Globus pallidus (tissue), 1 donor: ENCODE results near the gene LRRC66.

ENCODE experiments used
- DNase-seq: peaks from one replicate; pipeline ENCODE4 v3.0.0-alpha.2; 2015; ENCODE audit warnings: low spot score

Gene LRRC66, protein sequence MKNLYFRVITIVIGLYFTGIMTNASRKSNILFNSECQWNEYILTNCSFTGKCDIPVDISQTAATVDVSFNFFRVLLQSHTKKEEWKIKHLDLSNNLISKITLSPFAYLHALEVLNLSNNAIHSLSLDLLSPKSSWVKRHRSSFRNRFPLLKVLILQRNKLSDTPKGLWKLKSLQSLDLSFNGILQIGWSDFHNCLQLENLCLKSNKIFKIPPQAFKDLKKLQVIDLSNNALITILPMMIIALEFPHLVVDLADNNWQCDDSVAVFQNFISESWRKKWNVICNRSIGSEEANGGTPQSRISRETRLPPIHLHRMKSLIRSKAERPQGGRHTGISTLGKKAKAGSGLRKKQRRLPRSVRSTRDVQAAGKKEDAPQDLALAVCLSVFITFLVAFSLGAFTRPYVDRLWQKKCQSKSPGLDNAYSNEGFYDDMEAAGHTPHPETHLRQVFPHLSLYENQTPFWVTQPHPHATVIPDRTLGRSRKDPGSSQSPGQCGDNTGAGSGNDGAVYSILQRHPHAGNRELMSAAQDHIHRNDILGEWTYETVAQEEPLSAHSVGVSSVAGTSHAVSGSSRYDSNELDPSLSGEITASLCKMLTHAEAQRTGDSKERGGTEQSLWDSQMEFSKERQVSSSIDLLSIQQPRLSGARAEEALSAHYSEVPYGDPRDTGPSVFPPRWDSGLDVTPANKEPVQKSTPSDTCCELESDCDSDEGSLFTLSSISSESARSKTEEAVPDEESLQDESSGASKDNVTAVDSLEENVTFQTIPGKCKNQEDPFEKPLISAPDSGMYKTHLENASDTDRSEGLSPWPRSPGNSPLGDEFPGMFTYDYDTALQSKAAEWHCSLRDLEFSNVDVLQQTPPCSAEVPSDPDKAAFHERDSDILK

DNA sequence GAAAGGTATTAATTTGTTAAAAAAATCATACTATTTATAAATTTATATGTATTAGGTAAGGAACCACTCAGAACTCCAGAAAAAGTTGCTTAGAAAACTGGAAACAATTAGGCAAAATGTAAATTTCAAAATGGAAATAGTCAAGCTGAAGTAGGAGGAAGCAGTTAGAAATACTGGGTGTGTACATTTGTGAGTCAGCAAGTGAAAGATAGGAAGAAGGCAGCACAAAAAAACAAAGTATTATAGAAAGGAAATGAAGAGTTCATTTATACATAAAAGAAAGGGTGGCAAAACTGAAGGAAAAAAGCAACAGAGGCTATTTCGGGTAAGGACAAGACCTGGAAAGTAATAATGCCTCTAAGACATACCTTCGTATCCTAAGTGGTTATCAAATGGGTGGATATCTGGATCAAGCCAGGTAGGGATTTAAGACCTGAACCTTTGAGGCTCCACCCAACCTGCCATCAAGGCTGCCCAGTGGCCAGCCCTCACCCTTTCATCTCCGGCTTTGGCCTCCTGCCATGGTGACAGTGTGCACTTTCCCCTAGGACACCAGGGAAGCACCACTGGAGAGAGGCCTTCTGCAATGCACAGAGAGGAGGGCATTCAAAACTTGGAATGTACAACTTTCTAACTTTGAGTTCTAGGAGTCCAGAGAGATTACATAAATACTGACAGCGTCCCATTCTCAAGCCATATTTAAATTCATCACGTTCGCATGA lies at the start of gene LRRC66:
Gene LRRC66 (minus strand): TSS at position 428 of the 722 bp plus-strand sequence. CDS start 2,750 bp downstream, outside the sequence.
- DNase-seq: no peak

DNA sequence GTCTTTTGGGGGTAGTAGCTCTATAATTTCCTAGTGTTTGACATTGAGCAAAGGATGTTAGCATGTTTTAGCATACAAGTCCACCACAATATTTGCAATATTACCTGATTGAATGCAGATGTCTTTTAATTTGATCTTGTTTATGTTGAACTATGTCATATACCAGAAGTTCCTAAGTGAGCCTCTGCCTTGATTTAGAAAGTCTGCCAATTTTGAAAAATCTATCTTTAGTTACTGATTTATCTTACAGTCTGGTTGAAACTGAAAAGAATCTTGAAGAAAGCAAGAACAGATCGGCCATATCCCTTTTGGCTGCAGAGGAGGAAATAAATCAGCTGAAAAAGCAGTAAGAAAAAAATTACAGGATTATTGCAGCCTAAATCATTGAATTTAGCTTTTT lies 49.4 kb upstream of the LRRC66 start:
- no peak for DNase-seq

DNA sequence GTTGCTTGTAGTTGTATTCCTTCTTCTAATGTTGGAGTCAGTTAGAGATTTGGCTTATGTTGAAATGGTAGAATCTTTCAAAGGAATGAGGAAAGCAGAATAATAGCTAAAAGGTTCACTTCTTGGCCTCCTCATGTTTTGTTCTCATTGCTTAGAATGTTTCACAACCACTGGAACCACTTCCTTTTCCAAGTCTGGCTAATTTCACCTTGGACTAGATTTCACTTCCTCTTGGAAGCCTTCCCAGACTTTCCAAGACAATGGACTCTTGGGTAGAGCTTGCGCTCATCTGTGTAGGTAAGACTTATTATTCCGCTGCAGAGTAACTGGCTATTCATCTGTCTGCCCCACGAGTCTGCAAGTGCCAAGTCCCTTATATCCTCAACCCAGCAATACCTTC lies 39.2 kb upstream of the LRRC66 start:
- DNase-seq: peak; percentile 33

DNA sequence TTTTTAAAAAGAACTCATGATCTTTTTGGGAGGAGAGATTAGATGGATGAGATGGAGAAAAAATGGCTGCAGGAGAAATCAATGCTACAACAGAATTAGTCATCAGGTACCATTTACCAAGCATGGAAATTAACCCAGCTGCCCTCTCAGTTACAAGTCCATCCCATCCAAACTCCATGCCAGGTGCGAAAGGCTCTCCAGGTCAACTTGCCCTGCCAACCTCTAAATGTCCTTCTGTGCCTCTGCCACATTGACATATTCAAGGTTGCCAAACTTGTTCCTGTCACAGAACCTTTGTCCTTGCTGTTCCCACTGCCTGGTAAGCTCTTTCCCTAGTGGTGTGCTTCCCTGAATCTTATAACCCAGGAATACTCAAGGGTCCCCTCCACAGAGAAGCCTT lies 38.1 kb upstream of the LRRC66 start:
- no peak for DNase-seq

DNA sequence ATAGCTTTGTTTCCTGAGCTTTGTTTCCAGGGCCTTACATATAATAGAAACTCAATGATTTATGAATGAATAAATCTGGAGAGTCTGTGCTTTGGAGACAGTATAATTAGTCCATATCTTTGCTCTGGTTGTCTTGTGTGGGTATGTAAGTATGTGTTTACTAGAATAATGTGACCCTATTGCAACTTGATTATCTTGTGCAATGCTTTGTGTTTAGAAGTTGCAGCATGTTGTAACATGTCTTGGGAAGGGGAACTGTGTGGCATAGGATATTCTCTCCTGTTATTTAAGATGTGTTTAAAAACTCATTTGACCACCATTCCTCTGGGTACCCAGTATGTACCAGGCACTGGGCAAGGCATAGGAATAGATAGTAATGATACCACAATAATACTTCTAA lies 37.0 kb upstream of the LRRC66 start:
- no peak for DNase-seq

DNA sequence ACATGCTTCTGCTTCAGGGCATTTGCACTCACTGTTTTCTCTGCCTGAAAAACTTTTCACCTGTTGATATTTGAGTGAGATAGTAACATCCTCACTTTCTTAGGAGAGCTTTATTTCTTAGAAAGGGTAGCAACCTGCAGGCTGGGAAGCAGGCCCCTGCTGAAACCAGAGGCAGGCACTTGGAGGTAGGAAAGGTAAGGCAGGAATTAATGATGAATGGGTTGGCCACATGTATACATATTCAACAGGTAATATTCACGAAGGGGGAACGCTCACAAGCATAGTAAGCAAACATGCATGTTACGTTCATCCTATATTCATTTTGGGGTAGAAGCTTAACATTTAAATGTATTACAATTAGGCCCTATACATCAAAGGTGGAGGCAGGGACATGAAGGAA lies 34.1 kb upstream of the LRRC66 start:
- DNase-seq: no peak

DNA sequence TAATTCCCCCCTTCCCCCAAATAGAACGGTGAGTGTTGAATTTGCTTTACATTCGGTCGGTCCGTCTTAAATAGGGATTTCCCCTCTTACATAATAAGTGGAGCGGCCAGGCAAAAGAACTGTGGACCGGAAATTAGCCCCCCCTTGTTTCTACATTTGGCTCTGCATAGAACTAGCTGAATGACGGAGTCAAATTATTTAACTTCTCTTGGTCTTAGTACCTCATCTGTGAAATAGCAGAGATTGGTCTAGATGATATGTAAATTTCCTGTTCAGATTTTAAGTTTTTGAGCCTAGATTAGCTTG lies 32.3 kb upstream of the LRRC66 start:
- DNase-seq: no peak

DNA sequence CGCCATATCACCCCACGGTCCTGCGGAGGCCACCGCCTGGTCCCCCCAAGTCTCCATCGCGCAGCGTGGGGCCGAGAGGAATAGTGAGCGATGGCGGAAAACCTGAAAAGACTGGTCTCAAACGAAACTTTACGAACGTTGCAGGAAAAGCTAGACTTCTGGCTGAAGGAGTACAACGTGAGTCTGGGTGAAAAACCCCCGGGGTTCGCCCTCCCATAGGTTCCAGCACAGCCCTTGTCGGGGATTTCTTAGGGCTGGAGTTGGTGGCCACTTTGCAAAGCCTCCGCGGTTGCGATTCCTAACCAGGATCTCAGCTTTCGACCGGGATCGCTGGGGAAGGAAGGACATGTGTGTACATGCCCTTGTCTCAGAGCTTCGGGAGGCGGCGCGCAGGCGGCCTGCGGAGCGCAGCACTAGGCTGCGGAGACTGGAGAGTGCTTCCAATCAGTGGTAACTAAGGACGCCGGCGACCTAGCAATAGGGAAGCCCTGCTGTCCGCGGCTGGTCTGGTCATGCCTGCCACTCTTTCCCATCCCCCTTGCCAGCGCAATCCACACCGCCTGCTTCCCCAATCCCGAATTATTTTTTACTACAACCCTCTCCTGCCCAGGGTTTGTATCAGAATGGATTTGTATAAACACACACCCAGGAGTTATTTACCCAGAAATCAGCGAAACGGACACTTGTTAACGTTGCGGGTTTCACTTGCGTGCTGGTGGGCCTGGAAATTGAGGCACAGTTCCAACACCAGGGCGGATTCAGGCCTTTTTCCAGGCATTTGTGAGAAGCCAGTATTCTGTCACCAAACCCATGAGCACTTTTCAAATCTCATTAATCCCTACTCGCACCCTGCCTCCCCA lies 31.7 kb upstream of the LRRC66 start:
- DNase-seq: peak; percentile 24

DNA sequence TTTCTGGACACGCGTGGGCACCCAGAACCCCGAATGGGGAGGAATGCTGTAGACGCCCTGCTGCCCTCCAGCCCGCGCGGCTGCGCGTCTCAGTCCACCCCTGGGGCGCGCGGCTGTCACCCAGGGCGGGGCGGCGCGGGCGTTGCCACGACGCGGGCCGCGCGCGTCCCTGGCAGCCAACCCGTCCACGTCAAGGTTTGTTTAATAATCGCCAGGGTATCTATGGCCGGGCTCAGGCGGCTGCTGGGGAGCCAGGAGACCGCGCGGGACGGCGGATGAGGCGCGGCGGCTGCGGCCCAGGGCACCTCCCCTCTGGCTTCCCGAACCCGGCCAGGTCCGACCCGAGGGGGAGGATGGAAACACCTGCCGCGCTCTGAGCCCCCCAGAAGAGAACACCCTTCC lies 31.1 kb upstream of the LRRC66 start, which contains the start of gene SPATA18:
Gene SPATA18 (plus strand): TSS at position 92 of the 402 bp plus-strand sequence. CDS start 401 bp downstream, outside the sequence.
- DNase-seq: no peak

DNA sequence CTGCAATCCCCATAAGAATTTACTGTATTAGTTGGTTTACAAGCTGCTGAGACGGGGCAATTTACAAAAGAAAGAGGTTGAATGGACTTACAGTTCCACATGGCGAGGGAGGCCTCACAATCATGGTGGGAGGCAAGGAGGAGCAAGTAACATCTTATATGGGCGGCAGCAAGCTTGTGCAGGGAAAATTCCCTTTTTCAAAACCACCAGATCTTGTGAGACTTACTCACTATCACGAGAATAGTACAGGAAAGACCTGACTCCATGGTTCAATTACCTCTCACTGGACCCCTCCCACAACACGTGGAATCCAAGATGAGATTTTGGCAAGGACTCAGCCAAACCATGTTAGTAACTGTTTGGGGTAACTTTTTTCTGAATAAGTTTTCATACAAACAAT lies 29.1 kb upstream of the LRRC66 start:
- no peak for DNase-seq

DNA sequence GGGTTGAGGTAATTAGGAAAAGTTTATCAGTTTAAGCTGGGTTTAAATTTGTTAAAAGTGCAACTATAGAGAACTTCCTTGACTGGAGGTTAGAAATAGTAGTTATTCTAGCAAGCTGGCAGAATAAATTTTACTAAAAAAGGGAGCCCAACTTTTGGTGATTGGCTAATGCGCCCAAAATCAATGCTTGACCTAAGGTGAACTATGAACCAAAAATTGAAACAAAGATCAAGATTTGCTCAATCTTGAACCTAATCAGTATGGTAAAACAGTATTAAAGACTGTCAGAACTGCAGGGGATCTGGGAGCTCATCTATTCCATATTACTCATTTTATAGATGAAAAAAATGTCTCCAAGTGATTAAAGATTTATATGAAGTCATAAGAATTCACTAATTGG lies 24.9 kb upstream of the LRRC66 start:
- no peak for DNase-seq

DNA sequence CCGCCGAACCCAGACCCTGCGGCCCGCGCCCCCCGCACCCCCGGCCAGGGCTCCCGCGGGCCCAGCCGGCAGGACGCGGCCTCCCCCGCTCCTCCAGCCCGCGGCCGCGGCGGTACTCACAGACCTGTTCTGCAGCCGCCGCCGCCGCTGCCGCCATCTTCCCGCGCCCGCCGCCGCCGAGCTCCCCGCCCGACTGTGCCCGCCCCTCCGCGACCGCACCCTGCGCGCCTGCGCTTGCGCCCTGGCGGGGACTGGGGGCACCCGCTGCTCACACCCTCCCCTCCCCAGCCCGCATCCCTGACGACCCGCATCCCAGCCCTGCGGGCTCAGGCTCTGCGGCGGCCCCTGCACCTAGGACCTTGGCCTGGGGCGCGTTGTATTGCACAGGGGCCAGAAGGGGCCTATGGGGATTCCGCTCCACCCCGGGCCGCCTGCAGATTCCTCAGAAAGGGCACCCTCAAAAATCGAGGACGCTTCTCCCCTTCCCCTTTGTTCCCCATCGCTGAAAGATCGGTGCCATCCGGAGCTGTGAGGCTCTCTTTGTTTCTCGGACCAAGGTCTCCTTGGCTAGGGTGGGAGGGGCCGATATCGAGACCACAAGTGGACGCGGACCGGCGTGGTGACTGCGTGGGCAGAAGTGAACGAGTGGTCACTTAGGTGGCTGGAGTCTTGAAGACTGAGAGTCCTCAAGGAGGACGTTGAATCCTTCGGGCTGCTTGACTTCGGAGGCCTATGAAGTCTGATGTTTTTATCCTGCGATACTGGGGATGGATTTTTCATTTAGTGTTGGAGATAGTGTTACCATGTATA lies 18.1 kb upstream of the LRRC66 start, which contains the start of gene SGCB:
Gene SGCB (minus strand): TSS at position 197 of the 810 bp plus-strand sequence. CDS start 40 bp downstream, at position 157.
- peak; percentile 77 for DNase-seq

DNA sequence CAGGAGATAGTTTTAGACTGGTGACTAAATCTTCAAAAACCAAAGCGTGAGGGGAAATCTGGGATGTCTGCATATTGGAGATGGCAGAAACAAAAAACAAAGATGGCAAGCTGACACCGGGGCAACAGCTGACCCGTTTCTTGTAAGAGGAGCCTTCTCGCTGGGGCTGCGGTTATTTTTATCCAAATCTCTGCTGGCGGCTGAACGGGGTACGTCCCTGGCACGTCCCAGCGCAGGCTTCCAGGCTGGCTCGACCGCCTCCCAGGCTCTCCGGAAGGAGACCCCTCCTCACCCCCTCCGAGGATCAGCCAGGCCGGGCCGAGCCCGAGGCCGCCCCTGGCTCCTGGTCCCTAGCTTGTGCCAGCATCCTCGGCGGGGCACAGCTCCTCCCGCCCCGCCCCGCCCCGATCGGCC lies 17.5 kb upstream of the LRRC66 start:
- peak; percentile 62 for DNase-seq

DNA sequence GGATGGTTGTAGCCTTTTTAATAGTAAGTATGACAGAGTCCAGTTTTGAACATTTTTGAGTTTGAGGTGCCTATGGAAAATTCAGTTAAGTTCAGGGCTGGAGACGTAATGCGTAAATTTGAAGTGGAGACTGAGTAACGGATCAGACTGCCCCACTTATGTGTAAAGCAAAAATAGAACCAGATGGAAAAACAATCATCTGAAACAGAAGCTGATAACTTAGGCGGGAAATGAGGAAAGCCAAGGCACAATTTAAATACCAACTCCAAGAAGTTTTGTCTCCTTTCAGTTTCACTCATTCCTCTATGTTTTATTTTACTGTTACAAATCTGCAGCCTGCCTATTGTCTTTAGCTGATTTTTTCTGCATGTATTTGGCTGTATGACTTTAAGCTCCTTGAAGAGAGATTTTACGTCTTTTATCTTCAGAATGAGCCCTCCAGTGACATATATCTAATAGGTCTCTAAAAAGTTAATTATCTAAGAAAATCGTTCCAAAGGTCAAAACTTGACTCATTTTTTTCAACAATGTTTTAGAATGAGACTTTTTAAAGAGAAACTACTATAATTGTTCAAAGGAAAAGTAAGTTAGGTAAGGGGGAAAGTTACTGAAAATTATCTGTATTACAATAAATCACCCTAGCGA lies 16.8 kb upstream of the LRRC66 start:
- DNase-seq: no peak

DNA sequence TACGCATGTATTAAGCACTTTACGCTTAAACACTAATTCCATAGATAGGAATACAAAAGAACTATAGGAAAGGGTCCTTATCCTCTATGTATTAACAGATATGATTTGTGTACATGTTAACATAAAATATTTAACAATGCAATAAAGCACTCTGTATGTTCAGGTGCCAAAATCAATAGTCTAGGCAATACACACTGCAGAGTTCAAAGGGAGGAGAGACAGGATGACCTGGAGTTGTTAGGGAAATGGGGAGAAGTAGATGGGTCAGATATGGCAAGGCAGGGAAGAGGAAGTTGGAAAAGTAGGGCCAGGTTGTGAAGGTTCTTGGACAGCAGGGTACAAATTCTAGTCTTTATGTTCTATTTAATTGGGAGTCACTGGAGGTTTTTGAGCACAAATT lies 15.0 kb upstream of the LRRC66 start:
- DNase-seq: no peak

DNA sequence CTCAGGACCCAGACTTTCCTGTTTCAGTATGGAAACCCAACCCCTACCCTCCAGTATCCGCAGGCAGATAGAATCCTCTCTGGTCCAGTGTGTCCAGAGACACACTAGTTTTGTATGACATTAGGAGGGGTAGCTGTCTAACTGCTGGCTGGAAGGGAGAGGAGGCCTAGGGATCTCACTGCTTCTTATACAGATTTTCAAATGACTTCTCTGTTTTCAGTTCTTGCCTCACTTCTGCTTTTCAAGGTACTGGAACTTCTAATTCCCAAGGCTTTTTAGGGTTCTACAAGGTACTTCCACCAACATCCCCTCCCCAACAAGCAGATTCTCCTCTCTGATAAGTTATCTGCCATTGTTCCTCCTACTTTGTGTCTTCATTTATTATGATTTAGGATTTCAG lies 11.8 kb upstream of the LRRC66 start:
- DNase-seq: no peak

DNA sequence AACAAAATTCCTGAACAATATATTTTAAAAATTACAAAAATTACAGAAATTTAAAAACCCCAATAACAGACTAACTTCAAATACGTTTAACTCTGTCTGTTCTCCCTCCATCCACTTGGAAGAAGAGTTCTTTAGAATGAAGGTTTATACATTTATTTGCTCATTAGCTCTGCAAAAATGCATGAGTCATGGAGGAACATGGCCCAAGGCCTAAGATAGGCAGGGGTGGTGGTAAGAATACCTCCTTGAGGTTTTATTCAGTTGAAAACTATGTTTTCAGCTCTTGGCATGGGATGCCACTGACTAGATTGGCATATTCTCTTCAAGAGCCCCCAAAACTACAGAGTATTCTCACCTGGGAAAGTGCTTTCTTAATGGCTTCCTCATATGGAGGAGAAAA lies 8.8 kb upstream of the LRRC66 start:
- DNase-seq: no peak

DNA sequence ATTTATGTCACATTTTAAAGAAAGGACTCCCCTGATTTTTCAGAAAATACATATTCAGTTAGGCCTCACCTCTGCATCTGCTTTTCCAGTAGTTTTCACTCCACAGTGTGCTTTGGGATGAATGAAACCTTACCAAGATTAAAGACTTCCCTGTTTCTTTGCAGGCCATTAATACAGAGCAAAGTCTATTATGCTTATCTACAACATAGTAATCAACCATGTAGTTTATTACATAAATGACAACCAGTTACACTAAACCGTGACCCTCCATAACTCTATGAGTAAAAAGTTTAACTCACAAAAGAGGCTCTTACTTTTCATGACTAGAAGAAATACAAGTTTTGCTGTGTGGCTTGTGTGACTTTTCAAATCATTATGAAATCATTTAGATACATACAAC lies 2.3 kb downstream of the LRRC66 start:
- DNase-seq: no peak

DNA sequence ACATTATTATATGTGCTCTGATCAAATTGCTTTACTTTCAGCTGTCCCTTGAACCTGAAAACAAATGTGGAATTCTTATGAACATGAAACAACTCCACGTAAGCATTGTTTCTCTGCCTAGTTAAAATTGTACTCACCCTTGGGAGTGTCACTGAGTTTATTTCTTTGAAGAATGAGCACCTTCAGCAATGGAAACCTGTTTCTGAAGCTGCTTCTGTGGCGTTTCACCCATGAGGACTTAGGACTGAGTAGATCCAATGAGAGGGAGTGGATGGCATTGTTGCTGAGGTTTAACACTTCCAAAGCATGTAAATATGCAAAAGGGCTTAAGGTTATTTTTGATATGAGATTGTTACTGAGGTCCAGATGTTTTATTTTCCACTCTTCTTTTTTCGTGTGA lies 3.2 kb downstream of the LRRC66 start:
- DNase-seq: no peak

DNA sequence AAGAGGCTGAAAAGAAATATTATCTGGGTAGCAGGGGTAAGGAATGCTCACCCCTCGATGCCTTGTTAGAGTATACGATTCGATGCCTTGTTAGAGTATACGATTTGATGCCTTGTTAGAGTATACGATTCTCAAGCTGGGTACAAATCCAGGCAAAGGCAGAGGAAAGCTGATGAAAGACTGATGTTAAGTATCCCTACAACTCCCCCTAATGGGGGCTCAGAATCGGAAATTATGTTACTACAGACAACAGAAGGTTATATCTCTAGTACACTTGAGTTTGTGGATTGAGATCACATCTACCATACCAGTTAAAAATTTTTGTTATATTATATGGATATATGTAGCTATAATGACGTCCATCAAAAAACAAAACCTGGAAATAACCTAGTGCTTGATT lies 4.8 kb downstream of the LRRC66 start:
- no peak for DNase-seq
